NOMO-1 treated with dmso at 0.1 percent for 144 hours (cell line): ENCODE data around the gene OLIG1.

Source experiments
- DNase-seq: peaks from one replicate; lab custom pipeline; 2025; ENCODE audit not compliant: unreplicated experiment; lab: John Stamatoyannopoulos, UW

Gene OLIG1

DNA sequence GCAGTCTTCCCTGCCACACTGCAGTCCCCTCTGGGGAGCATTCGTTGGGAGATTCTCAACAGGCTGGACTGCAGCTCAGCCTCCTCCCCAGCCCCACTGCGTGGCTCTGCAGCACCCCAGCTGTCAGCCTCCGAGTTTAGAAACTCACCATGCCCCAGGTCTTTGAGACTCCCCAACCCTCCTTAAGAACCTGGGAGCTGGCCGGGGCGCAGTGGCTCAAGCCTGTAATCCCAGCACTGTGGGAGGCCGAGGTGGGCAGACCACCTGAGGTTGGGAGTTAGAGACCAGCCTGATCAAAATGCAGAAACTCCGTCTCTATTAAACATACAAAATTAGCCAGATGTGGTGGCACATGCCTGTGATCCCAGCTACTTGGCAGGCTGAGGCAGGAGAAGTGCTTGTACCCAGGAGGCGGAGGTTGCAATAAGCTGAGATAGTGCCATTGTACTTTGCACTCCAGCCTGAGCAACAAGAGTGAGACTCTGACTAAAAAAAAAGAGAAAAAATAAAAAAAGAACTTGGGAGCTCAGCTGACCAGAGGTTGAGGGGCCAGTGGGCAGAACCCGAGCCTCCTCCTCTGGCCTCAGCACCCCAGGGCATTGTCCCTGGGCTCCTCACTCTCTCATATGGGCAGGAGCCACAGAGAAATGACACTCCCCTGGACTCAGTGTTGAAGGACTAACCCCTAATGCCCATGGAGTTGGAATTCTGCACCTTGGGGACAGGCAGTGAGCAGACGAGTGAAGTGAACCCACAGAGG, 38.6 kb upstream of the OLIG1 start:
- DNase-seq, result no peak

DNA sequence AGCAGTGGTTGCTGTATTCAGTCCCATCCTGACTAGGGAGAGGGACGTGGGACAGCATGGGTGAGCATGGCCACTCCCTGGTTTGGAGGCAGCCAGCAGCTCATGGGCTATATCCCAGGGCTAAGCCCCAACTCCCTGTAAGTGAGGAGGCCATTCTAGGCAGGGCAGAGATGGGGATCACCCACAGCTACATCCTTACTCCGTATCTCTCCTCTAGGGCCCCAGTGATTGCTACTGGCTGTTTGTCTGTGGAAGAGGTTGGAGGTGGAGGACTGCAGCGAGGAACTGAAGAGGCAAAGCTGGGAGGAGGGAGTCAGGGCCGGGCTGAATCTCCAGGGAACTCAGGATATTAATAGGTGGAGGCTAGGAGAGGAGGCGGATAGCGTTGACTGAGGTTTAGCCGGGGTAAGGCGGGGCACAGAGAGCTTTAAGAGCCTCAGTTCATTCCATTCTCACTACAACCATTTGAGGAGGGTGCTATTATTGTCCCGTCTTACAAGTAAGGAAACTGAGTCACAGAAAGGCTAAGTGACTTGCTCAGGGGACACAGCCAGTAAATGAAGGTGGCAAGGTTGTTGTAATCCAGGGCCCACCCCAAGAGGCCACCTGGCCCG, 37.4 kb upstream of the OLIG1 start:
- DNase-seq, result no peak

DNA sequence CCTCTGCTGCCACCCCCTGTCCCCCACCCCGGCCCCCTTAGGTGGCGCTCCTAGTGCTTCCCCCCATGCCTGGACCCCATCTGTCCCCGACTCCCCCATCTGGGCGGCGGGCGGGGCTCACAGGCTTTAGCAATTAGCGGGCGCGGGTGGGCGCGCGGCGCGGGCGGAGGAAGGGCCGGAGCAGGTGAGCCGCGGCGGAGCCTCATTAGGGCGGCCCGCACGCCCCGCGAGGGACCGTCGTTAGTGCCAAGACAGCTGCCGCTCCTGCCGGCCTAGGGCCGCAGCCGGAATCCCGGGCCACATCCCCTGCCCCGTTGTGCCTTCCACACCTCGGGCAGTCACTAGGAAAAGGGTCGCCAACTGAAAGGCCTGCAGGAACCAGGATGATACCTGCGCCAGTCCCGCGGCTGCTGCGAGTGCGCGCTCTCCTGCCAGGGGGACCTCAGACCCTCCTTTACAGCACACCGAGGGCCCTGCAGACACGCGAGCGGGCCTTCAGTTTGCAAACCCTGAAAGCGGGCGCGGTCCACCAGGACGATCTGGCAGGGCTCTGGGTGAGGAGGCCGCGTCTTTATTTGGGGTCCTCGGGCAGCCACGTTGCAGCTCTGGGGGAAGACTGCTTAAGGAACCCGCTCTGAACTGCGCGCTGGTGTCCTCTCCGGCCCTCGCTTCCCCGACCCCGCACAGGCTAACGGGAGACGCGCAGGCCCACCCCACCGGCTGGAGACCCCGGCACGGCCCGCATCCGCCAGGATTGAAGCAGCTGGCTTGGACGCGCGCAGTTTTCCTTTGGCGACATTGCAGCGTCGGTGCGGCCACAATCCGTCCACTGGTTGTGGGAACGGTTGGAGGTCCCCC, 36.6 kb upstream of the OLIG1 start:
- DNase-seq, result no peak

DNA sequence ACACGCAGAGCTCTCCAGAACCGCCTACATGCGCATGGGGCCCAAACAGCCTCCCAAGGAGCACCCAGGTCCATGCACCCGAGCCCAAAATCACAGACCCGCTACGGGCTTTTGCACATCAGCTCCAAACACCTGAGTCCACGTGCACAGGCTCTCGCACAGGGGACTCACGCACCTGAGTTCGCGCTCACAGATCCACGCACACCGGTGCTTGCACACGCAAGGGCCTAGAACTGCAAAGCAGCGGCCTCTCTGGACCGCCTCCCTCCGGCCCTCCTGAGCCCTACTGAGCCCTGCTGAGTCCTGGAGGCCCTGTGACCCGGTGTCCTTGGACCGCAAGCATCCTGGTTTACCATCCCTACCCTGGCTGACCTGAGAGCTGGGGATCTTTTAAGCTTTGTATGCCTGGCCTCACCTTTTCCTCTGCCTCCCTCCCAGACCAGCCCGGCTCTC, 36.0 kb upstream of the OLIG1 start:
- DNase-seq, result no peak

GRCh38 chr21:33035147-33035546, 34.8 kb upstream of the OLIG1 start:
- no peak for DNase-seq

GRCh38 chr21:33036430-33037162, 33.3 kb upstream of the OLIG1 start:
- peak; percentile 86 for DNase-seq

DNA sequence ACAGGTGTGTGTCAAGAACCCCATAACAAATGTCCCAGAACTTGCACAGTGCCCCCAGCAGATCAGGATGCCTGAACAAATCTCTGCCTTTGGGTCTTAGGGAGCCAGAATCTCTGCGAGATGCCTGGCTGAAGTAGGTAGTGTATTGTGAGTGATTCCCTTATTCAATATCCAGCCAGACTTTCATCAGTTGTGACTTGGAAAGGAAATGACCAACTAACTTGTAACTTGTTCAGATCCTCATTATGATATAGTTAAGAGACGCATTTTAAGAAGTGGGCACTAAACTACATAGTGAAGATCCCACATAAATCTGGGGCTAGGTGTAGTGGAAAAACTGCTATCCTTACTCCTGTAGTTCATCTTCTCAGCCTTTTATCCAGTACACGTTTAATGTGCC, 32.4 kb upstream of the OLIG1 start:
- DNase-seq, result no peak

DNA sequence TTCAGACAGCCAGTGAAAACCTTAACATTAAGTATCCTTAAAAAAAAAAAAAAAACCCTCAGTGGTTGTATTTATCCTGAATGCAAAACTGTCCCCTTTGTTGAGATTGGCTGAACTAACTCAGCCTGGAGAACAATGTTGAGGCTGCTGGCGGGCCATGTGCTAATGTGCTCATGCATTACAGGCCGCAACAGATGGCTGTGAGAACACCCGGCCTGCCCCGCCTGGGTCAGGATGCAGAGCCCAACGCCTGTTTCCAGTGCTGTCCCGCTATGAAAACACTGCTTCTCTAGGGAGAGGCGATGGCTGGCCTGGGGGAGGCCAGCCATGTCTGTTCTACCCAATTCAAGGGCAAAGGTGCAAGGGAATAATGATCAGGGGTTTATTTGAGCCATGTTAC, 30.4 kb upstream of the OLIG1 start:
- DNase-seq, result no peak

GRCh38 chr21:33040215-33040614, 29.7 kb upstream of the OLIG1 start:
- DNase-seq, result no peak

GRCh38 chr21:33041981-33042380, 28.0 kb upstream of the OLIG1 start:
- DNase-seq, result no peak

DNA sequence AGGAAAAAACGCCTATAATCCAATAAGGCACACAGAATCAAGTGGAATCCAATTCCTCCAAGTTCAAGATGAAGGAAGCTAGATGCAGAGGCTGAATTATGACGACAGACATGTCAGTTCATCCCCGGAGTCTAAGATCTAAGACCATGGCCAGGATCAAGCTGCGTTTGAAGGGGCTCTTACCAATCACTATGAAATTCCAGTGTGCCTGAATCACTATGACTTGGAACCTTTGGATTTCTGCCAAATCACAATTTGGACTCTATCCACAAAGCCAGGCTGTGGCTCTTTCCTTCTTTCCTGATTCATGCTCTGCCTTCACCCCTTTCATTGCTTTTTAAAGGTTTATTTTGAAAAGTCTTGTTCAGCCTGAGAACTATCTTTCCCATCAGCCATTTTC, 27.1 kb upstream of the OLIG1 start:
- no peak for DNase-seq

GRCh38 chr21:33046455-33046854, 23.5 kb upstream of the OLIG1 start:
- DNase-seq, result no peak

DNA sequence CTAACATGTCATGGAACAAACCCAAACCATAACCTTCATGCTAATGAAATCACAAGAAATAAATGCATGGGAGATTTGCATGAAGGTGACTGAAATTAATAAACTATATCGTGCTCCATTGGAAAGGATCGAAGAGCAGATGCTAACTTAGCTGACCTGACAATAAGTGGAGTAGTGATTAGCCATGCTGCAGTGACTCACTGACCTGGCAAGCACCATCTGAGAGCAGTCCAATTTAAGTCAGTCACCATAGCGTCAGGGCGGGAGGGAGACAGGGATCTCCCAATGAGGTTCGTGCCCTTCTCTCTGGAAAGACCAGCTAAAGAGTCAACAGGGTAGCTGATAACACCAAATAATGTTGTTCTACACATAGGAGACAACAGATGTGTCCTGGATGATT, 22.7 kb upstream of the OLIG1 start:
- no peak for DNase-seq

GRCh38 chr21:33051925-33052324, 18.0 kb upstream of the OLIG1 start:
- no peak for DNase-seq

DNA sequence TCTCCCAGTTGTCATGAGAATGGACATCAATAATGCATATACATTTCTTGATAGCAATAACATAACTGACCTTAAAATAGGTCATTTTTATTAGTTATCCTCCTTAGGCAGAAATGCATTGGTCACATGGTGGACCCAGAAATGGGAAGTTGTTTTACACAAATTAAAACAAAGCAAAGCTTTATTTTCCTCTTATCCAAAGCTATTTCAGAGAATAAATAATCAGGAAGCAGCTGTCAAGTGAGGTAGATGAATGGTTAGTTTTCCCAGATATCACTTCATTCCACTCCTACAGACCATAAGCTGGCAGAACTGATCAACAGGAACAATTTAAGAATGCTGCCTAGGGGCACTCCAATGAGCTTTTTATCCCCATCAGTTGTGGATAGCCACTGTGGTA, 16.0 kb upstream of the OLIG1 start:
- no peak for DNase-seq

GRCh38 chr21:33055991-33056390, 13.9 kb upstream of the OLIG1 start:
- DNase-seq, result no peak

DNA sequence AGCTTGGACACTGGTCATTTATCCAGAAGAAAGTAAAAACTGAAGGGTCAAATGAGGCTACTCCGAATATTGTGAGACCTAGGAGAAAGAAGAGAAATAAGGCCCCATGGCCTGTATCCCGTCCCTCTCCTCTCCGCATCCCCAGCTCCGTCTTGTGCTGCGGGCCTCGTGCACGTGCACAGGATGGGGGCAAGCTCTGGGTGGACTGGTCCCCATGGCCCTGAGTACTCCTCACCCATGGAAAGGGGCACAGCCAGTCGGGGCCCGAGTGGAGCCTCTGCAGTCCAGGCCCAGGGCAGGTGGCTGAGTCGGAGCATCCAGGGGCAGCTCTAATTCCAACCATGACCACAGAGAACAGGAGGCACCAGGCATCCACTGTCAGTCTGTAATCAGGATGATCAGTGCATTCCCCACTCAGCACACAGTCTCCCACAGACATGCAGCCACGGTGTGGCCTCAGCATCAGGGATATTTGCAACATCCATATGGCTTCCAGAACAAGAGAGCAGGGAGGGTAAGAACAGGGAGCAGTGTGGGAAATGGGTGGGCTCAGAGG, 12.5 kb upstream of the OLIG1 start:
- DNase-seq, result no peak

- DNase-seq, result no peak
Measured at GRCh38 chr21:33058527-33058926, 11.4 kb upstream of the OLIG1 start.

GRCh38 chr21:33058957-33059356, 11.0 kb upstream of the OLIG1 start:
- DNase-seq, result no peak

DNA sequence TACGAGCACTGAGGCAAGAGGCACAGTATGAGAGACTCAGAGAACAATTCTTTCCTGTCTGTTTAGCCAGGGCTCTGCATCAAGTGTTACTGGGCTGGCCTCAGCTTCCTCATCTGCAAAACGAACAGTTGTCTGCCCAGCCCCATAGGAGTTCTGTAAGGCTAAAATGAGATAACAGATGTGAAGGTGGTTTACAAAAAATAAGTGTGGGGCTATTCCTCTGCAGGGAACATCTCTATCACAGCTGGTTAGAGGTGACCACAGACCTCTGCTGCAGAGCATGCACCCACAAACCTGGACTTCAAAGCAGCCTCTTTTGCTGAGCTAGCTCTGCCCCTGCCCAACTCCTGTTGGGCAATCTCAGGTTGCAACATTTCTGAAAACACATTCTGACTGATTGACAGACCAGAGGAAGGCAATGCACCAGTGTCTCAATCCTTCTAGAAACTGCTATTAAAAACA, 10.5 kb upstream of the OLIG1 start:
- DNase-seq, result peak; percentile 98

GRCh38 chr21:33061233-33061632, 8.7 kb upstream of the OLIG1 start:
- no peak for DNase-seq
